GM12878 (cell line): Measurements from ENCODE around the gene SELENOP. TPM values are rescaled to one million over a fixed set of nuclear protein-coding genes. Genes with fewer than 3 reads are reported as not detected.

Experiments
- ATAC-seq: fragments of 200-7000 bp; cut with Tn5 transposase; 3 replicates; pipeline ENCODE4 v1.9.1; 2020; ENCODE audit warnings: mild to moderate bottlenecking, moderate library complexity
- BruUV-seq: library from RNA; stranded (reverse); fragments of 400-500 nt; replicated peaks from 2 replicates; lab custom pipeline; 2021; lab: Mats Ljungman, UMichigan
- CTCF ChIA-PET: fragments of 300-600 bp; sonication (Branson Sonifier 250); formaldehyde crosslinking; extraction: SDS; loops from one replicate; lab custom pipeline; 2021; ENCODE audit warnings: inconsistent platforms; lab: Yijun Ruan, JAX
- POLR2A ChIA-PET: fragments of 350-600 bp; formaldehyde crosslinking; extraction: SDS; loops from one replicate; lab custom pipeline; 2021; ENCODE audit warnings: inconsistent platforms; lab: Charles Lee
- RAD21 ChIA-PET: fragments of 300-600 bp; sonication (Branson Sonifier 250); formaldehyde crosslinking; loops from one replicate; lab custom pipeline; 2023; ENCODE audit warnings: antibody characterized with exemption; ENCODE audit not compliant: unreplicated experiment; lab: Charles Lee
- SMC1A ChIA-PET: fragments of 300-600 bp; sonication (Branson Sonifier 250); formaldehyde crosslinking; loops from one replicate; lab custom pipeline; 2023; ENCODE audit not compliant: unreplicated experiment, uncharacterized antibody; lab: Charles Lee
- DNase-seq: peaks from one replicate; pipeline ENCODE4 v3.0.0-alpha.2; 2011; ENCODE audit warnings: low read depth, low spot score
- FAIRE-seq: peaks from 3 replicates; lab custom pipeline; 2011; peaks lifted over from hg19 to GRCh38; lab: Jason Lieb, UNC
- H2AFZ ChIP-seq: 2 replicates; pipeline ENCODE4 v1.6.0; 2011; ENCODE audit warnings: low read depth, low read length, control low read depth; ENCODE audit not compliant: control insufficient read depth
- H3K27ac ChIP-seq: 2 replicates; pipeline ENCODE4 v1.5.1; 2011; ENCODE audit warnings: control low read depth; ENCODE audit not compliant: control insufficient read depth, insufficient read depth
- H3K27me3 ChIP-seq, 2 experiments: replicated peaks in 1 of 2; 2 replicates each; pipeline versions ENCODE4 v1.6.0 to v1.6.1; 2011; ENCODE audit warnings: low read length in 1 of 2; ENCODE audit not compliant: control insufficient read depth in 2 of 2, insufficient read depth in 2 of 2
- H3K36me3 ChIP-seq, 2 experiments: 2 replicates each; pipeline ENCODE4 v1.5.1; 2011; ENCODE audit warnings: low read length in 1 of 2; ENCODE audit not compliant: control insufficient read depth in 2 of 2, insufficient read depth in 2 of 2
- H3K4me1 ChIP-seq: 2 replicates; pipeline ENCODE4 v1.6.1; 2011; ENCODE audit warnings: mild to moderate bottlenecking, low read length, moderate library complexity, mixed read lengths; ENCODE audit not compliant: control insufficient read depth, insufficient read depth
- H3K4me2 ChIP-seq: 2 replicates; pipeline ENCODE4 v1.6.0; 2011; ENCODE audit warnings: control low read depth; ENCODE audit not compliant: control insufficient read depth, insufficient read depth
- H3K4me3 ChIP-seq: fragments of 200-600 bp; sonication (generic); 2 replicates; pipeline ENCODE4 v1.5.1; 2016
- H3K79me2 ChIP-seq: 2 replicates; pipeline ENCODE4 v1.6.0; 2011; ENCODE audit warnings: low read length; ENCODE audit not compliant: control insufficient read depth, insufficient read depth
- H3K9ac ChIP-seq: 2 replicates; pipeline ENCODE4 v1.8.0; 2011; ENCODE audit warnings: low read length, control low read depth, mixed read lengths; ENCODE audit not compliant: control insufficient read depth, insufficient read depth
- H3K9me3 ChIP-seq: replicated peaks from 3 replicates; pipeline ENCODE4 v1.5.1; 2011; ENCODE audit warnings: mild to moderate bottlenecking, low read length; ENCODE audit not compliant: control insufficient read depth, insufficient read depth
- H4K20me1 ChIP-seq: 2 replicates; pipeline ENCODE4 v1.6.0; 2011; ENCODE audit not compliant: control insufficient read depth, insufficient read depth
- BCL11A ChIP-seq: IDR thresholded peaks from 2 replicates; pipeline ENCODE4 v1.6.1; 2011; ENCODE audit warnings: low read depth, low read length
- BCLAF1 ChIP-seq: fragments of 450-650 bp; IDR thresholded peaks from 2 replicates; pipeline ENCODE4 v1.6.1; 2017; ENCODE audit warnings: antibody characterized with exemption, mild to moderate bottlenecking, moderate library complexity
- CHD1 ChIP-seq: IDR thresholded peaks from 2 replicates; pipeline ENCODE4 v1.6.1; 2012; ENCODE audit warnings: low read depth, low read length, improper control_type of control experiment
- CHD4 ChIP-seq: fragments of 200-600 bp; sonication (generic); IDR thresholded peaks from 2 replicates; pipeline ENCODE4 v1.6.1; 2016; ENCODE audit warnings: mild to moderate bottlenecking
- MYC ChIP-seq: IDR thresholded peaks from 2 replicates; pipeline ENCODE4 v1.6.1; 2011; ENCODE audit warnings: mild to moderate bottlenecking, low read length, moderate library complexity, inconsistent platforms; ENCODE audit not compliant: insufficient read depth, insufficient replicate concordance, insufficient read length, severe bottlenecking
- TCF12 ChIP-seq: IDR thresholded peaks from 2 replicates; pipeline ENCODE4 v1.6.1; 2011; ENCODE audit warnings: low read depth, mild to moderate bottlenecking, low read length
- YBX1 ChIP-seq: fragments of 450-650 bp; IDR thresholded peaks from 2 replicates; pipeline ENCODE4 v1.6.1; 2016; ENCODE audit warnings: antibody characterized with exemption
- ZBED1 ChIP-seq: IDR thresholded peaks from 2 replicates; pipeline ENCODE4 v1.6.1; 2016; ENCODE audit warnings: borderline replicate concordance
- ZNF217 ChIP-seq: fragments of 450-650 bp; IDR thresholded peaks from 2 replicates; pipeline ENCODE4 v1.6.1; 2017; ENCODE audit warnings: antibody characterized with exemption, mild to moderate bottlenecking
- WGBS: methylation state at CpG from one replicate; pipeline ENCODE4 v1.1.6; 2016; ENCODE audit warnings: low lambda C conversion rate; ENCODE audit not compliant: insufficient replicate concordance, insufficient coverage; ENCODE audit errors: missing lambda C conversion rate; 5-methylcytosine and 5-hydroxymethylcytosine counted together
- in situ Hi-C: fragments of 300-500 bp; cut with MboI; formaldehyde crosslinking; loops from 9 replicates; pipeline ENCODE4 v1.14.3; 2018; ENCODE audit warnings: mixed read lengths
- intact Hi-C: fragments of 100-400 bp; cut with micrococcal nuclease; formaldehyde crosslinking; loops from one replicate; pipeline ENCODE4 v1.14.2; 2022; ENCODE audit not compliant: unreplicated experiment
- polyA plus RNA-seq, 11 experiments: library from polyadenylated mRNA; depleted of rRNA in 4 of 11; unstranded in 6 of 11; stranded (reverse) in 5 of 11; fragments of >200 nt; fragmentation: Nextera tagmentation in 4 of 11; fragmentation: Illumina TruSeq in 1 of 11; extraction: Ambion mirVana in 4 of 11; extraction: Trizol in 1 of 11; gene quantifications; 1 replicate in 1 of 11; 2 replicates in 10 of 11; pipeline versions ENCODE4 v1.2.1 to v1.2.3, GENCODE V29; 2011 to 2016; ENCODE audit warnings: inconsistent platforms in 2 of 11, missing spikeins in 2 of 11, low read depth in 1 of 11
- total RNA-seq, 4 experiments: library from RNA; depleted of rRNA in 3 of 4; stranded (reverse); fragments of >200 nt in 3 of 4; fragmentation: Illumina TruSeq in 1 of 4; extraction: Trizol in 1 of 4; gene quantifications; 2 replicates each; pipeline versions ENCODE4 v1.2.1 to v1.2.3, GENCODE V29; 2013 to 2021
- TF ChIP-seq, protein P1 (sequence below): IDR thresholded peaks from 2 replicates; pipeline ENCODE4 v1.6.1; 2012; ENCODE audit warnings: mild to moderate bottlenecking, low read depth, low read length
- TF ChIP-seq, protein P2 (sequence below): IDR thresholded peaks from 2 replicates; pipeline ENCODE4 v1.6.1; 2012; ENCODE audit warnings: improper control_type of control experiment, low read depth, low read length; ENCODE audit not compliant: insufficient replicate concordance

The SELENOP gene
- total and polyA plus RNA-seq, 10 of the 15 experiments (the other 5 are each of a cell fraction or from before 2014, with no cell fraction given): 0.08 to 5.1 (median 0.88) TPM; not detected in 3

- TF ChIP-seq YBX1 (no peak), MYC (no peak)
Measured at GRCh38 chr5:42830924-42831323, 19.2 kb upstream of the SELENOP start (continued).

- 61% methylated on average over 2 of the region's 2 CpGs for WGBS
- TF ChIP-seq CHD4 (no peak), TCF12 (no peak), BCL11A (no peak), BCLAF1 (no peak), CHD1 (no peak), ZBED1 (no peak), ZNF217 (no peak)
- TF ChIP-seq, protein P1, sequence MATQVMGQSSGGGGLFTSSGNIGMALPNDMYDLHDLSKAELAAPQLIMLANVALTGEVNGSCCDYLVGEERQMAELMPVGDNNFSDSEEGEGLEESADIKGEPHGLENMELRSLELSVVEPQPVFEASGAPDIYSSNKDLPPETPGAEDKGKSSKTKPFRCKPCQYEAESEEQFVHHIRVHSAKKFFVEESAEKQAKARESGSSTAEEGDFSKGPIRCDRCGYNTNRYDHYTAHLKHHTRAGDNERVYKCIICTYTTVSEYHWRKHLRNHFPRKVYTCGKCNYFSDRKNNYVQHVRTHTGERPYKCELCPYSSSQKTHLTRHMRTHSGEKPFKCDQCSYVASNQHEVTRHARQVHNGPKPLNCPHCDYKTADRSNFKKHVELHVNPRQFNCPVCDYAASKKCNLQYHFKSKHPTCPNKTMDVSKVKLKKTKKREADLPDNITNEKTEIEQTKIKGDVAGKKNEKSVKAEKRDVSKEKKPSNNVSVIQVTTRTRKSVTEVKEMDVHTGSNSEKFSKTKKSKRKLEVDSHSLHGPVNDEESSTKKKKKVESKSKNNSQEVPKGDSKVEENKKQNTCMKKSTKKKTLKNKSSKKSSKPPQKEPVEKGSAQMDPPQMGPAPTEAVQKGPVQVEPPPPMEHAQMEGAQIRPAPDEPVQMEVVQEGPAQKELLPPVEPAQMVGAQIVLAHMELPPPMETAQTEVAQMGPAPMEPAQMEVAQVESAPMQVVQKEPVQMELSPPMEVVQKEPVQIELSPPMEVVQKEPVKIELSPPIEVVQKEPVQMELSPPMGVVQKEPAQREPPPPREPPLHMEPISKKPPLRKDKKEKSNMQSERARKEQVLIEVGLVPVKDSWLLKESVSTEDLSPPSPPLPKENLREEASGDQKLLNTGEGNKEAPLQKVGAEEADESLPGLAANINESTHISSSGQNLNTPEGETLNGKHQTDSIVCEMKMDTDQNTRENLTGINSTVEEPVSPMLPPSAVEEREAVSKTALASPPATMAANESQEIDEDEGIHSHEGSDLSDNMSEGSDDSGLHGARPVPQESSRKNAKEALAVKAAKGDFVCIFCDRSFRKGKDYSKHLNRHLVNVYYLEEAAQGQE: no peak
- TF ChIP-seq, protein P2, sequence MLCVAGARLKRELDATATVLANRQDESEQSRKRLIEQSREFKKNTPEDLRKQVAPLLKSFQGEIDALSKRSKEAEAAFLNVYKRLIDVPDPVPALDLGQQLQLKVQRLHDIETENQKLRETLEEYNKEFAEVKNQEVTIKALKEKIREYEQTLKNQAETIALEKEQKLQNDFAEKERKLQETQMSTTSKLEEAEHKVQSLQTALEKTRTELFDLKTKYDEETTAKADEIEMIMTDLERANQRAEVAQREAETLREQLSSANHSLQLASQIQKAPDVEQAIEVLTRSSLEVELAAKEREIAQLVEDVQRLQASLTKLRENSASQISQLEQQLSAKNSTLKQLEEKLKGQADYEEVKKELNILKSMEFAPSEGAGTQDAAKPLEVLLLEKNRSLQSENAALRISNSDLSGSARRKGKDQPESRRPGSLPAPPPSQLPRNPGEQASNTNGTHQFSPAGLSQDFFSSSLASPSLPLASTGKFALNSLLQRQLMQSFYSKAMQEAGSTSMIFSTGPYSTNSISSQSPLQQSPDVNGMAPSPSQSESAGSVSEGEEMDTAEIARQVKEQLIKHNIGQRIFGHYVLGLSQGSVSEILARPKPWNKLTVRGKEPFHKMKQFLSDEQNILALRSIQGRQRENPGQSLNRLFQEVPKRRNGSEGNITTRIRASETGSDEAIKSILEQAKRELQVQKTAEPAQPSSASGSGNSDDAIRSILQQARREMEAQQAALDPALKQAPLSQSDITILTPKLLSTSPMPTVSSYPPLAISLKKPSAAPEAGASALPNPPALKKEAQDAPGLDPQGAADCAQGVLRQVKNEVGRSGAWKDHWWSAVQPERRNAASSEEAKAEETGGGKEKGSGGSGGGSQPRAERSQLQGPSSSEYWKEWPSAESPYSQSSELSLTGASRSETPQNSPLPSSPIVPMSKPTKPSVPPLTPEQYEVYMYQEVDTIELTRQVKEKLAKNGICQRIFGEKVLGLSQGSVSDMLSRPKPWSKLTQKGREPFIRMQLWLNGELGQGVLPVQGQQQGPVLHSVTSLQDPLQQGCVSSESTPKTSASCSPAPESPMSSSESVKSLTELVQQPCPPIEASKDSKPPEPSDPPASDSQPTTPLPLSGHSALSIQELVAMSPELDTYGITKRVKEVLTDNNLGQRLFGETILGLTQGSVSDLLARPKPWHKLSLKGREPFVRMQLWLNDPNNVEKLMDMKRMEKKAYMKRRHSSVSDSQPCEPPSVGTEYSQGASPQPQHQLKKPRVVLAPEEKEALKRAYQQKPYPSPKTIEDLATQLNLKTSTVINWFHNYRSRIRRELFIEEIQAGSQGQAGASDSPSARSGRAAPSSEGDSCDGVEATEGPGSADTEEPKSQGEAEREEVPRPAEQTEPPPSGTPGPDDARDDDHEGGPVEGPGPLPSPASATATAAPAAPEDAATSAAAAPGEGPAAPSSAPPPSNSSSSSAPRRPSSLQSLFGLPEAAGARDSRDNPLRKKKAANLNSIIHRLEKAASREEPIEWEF: no peak
Measured at GRCh38 chr5:42828671-42829070, 17.0 kb upstream of the SELENOP start.

More at GRCh38 chr5:42828671-42829070, 17.0 kb upstream of the SELENOP start:
- Histone ChIP-seq H3K4me3 (no peak overlapping the region), H3K27me3 (no peaks in the 10 kb centered on the region; a peak in 1 of 4 replicates), H3K9ac (no peak overlapping the region), H3K4me2 (no peak overlapping the region), H2AFZ (no peak overlapping the region), H4K20me1 (no peaks in the 10 kb centered on the region), H3K36me3 (no peaks in the 10 kb centered on the region), H3K9me3 (no peaks in the 10 kb centered on the region), H3K4me1 (no peaks in the 10 kb centered on the region), H3K79me2 (no peaks in the 10 kb centered on the region), H3K27ac (no peak overlapping the region)
- POLR2A ChIA-PET: no interaction called here
- intact Hi-C loops: no loop called here
- in situ Hi-C loops: no loop called here
- DNase-seq (no peak), FAIRE-seq (no peak), ATAC-seq (no peak)
- CTCF ChIA-PET: interaction anchor here (0.8 to 2.5 kb wide), 2 partner anchors 34 to 61 kb away, joined by 3 to 9 read pairs; no protein-coding TSS in a partner anchor
- SMC1A ChIA-PET: interaction anchor here (0.9 to 5.8 kb wide), 5 partner anchors 9 to 34 kb away, joined by 3 to 34 read pairs (median 12); partner anchors contain the start of gene SELENOP
- RAD21 ChIA-PET: no interaction called here
- BruUV-seq: no TSS peak
